ENCODE measurements around the gene CSPG4.
"Not testable (repeated sequence)": the region's sequence is repeated elsewhere in the genome, so short reads cannot be mapped to it uniquely, and the experiment has no call there.

Gene CSPG4

DNA sequence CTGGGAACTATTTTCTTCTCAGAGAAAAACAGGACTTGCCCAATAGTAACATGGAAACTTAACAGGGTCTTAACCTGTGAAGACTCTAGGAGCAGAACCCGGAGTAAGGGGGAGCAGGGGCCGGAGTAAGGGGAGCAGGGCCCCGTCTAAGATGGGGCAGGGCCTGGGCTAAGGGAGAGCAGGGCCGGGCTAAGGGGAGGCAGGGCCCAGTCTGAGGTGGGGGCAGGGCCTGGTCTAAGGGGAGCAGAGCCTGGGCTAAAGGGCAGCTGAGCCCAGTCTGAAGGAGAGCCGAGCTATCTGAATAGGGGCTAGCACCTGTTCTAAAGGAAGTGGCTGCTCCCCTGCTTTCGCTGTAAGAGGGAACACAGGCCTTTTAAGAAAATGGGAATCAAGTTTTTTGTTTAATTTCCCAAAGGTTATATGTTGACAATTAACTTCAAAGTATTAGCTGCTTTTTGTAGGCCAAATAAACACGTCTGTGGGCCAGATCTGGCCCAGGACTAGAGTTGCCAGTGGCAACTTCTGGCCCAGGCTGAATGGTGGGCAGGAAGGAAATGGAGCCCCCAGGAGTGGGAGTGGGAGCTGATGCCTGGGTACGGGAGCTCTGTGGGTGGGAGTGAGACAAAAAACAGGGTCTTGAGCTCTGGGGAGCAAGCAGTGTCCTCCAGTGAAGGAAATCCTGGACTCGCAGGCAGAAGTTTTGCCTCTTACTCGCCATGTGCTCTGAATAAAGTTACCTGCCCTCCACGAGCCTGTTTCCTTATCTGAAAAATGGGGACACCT is 32.5 kb downstream of the CSPG4 start:
- H3K4me1 ChIP-seq (ENCODE audit: low read depth, poor library complexity, severe bottlenecking) = no peaks in the 10 kb centered on the region
- no peak overlapping the region for H3K4me2 ChIP-seq
- H3K27ac ChIP-seq = no peak overlapping the region
- no peaks in the 10 kb centered on the region for H4K20me1 ChIP-seq (ENCODE audit: insufficient read depth)
- H3K27me3 ChIP-seq (ENCODE audit: insufficient read depth, low read depth) = no peaks in the 10 kb centered on the region; the same call in 1 of the 2 replicates
- H3K79me2 ChIP-seq (ENCODE audit: insufficient read depth, low read depth) = no peaks in the 10 kb centered on the region
- H3K36me3 ChIP-seq (ENCODE audit: insufficient read depth) = no peaks in the 10 kb centered on the region
- no peak overlapping the region for H2AFZ ChIP-seq (ENCODE audit: low read depth)
- H3K4me3 ChIP-seq (IDR thresholded peaks at IDR 0.05; ENCODE audit: insufficient read depth, low read depth, low read length) = no peak overlapping the region
- no peak overlapping the region for H3K9ac ChIP-seq
- TF ChIP-seq, protein P1, sequence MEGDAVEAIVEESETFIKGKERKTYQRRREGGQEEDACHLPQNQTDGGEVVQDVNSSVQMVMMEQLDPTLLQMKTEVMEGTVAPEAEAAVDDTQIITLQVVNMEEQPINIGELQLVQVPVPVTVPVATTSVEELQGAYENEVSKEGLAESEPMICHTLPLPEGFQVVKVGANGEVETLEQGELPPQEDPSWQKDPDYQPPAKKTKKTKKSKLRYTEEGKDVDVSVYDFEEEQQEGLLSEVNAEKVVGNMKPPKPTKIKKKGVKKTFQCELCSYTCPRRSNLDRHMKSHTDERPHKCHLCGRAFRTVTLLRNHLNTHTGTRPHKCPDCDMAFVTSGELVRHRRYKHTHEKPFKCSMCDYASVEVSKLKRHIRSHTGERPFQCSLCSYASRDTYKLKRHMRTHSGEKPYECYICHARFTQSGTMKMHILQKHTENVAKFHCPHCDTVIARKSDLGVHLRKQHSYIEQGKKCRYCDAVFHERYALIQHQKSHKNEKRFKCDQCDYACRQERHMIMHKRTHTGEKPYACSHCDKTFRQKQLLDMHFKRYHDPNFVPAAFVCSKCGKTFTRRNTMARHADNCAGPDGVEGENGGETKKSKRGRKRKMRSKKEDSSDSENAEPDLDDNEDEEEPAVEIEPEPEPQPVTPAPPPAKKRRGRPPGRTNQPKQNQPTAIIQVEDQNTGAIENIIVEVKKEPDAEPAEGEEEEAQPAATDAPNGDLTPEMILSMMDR (conservative IDR thresholded peaks at IDR 0.05; ENCODE audit: low read depth, low read length) = no peak

DNA sequence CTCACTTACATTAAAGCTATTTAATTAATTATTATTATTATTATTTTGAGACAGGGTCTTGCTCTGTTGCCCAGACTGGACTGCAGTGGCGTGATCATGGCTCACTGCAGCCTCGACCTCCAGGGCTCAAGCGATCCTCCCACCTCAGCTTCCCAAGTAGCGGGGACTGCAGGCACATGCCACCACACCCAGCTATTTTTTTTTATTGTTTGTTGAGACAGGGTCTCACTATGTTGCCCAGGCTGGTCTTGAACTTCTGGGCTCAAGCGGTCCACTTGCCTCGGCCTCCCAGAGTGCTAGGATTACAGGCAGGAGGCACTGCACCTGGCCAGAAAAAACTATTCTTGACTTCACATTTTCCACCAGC is 34.3 kb downstream of the CSPG4 start:
- not testable (repeated sequence) for H3K27me3 ChIP-seq (ENCODE audit: insufficient read depth, low read depth); H3K79me2 ChIP-seq (ENCODE audit: insufficient read depth, low read depth); H2AFZ ChIP-seq (ENCODE audit: low read depth); H3K4me2 ChIP-seq; H3K9ac ChIP-seq; H4K20me1 ChIP-seq (ENCODE audit: insufficient read depth); H3K4me3 ChIP-seq (IDR thresholded peaks at IDR 0.05; ENCODE audit: insufficient read depth, low read depth, low read length); H3K4me1 ChIP-seq (ENCODE audit: low read depth, poor library complexity, severe bottlenecking); H3K36me3 ChIP-seq (ENCODE audit: insufficient read depth); H3K27ac ChIP-seq

DNA sequence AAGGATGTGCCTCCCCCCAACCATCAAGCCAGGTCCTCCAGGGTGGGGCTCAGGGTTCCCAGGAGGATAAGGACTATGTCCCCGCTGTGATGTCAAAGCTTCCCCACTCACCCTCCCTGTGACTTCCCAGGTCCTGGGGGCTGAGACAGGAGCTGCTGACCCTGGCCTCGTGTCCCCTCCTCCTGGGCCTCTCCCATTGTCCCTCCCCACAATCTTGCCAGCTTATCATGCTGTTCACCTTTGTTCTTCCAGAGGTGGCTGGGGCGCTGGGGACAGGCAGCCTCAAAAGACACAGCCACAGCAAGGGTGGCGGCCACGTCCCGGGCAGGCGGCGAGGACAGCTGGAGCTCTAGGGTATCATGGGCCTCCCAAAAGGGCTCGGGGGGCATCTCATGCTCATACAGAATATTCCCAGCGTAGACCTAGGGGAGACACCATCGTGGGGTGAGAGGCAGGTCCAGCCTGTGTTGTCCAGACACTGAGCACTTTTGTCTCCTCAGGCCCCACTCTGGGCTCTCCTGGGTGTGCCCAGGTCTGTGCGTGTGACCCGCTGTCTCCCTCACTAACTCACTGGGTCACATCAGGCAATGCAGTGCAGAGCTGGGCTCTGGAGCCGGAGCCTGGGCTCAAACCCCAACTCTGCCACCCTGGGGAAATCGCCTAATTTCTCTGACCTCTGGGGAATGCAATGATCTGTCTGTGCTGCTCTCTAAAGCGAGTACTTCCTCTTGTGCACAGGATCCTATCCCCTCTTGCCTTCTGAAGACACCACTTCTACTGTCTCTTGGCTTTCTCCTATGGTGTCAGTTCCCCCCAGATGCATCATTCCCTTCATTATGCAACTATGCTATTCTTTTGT is 35.0 kb downstream of the CSPG4 start:
- H3K4me3 ChIP-seq (IDR thresholded peaks at IDR 0.05; ENCODE audit: insufficient read depth, low read depth, low read length) = no peak overlapping the region
- H3K79me2 ChIP-seq (ENCODE audit: insufficient read depth, low read depth) = no peaks in the 10 kb centered on the region
- H3K9ac ChIP-seq = no peak overlapping the region
- no peak overlapping the region for H3K27ac ChIP-seq
- no peak overlapping the region for H2AFZ ChIP-seq (ENCODE audit: low read depth)
- no peaks in the 10 kb centered on the region for H3K36me3 ChIP-seq (ENCODE audit: insufficient read depth)
- H3K27me3 ChIP-seq (ENCODE audit: insufficient read depth, low read depth) = no peaks in the 10 kb centered on the region; the same call in 1 of the 2 replicates
- H4K20me1 ChIP-seq (ENCODE audit: insufficient read depth) = no peaks in the 10 kb centered on the region
- no peaks in the 10 kb centered on the region for H3K4me1 ChIP-seq (ENCODE audit: low read depth, poor library complexity, severe bottlenecking)
- TF ChIP-seq, protein P1 (conservative IDR thresholded peaks at IDR 0.05; ENCODE audit: low read depth, low read length) = no peak
- no peak overlapping the region for H3K4me2 ChIP-seq

DNA sequence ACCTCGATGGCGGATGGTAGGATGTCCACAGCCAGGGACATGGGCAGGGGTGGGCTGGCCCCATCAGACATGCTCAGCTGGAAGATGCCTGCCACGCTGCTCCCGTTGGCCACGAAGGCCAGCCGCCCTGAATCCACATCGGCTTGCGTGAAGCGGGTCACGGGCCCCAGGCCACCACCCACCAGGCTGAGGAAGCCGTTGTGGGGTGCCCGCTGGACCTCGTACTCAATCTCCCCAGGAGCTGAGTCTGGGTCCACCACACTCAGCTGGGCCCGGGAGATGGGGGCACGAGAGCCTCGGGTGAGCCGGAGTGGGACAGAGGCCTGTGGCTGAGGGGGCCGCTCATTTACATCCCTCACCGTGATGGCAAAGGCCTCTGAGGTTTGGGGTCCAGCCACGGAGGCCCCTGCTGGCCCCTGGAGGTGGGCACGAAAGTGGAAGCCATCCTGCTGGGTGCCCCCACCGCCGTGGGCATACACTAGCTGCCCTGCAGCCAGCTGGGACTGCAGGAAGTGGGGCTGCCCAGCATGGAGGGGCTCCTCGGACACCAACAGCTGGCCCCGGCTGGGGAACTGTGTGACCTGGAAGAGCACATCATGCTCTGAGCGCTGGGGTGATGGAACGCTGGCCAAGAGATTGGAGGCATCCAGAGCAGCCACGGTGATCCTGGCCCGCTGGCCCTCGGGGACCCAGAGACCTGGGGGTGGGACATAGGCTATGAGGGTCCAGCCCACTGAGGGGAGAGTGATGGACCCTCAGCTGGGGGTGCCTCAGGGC is 35.8 kb downstream of the CSPG4 start:
- no peaks in the 10 kb centered on the region for H3K4me1 ChIP-seq (ENCODE audit: low read depth, poor library complexity, severe bottlenecking)

More for the DNA sequence above, 35.8 kb downstream of the CSPG4 start:
- Histone ChIP-seq H3K9ac (no peak overlapping the region), H2AFZ (ENCODE audit: low read depth) (no peak overlapping the region), H3K36me3 (ENCODE audit: insufficient read depth) (no peaks in the 10 kb centered on the region), H3K79me2 (ENCODE audit: insufficient read depth, low read depth) (no peaks in the 10 kb centered on the region), H3K4me2 (no peak overlapping the region), H4K20me1 (ENCODE audit: insufficient read depth) (no peaks in the 10 kb centered on the region), H3K27me3 (ENCODE audit: insufficient read depth, low read depth) (no peaks in the 10 kb centered on the region; the same call in 1 of the 2 replicates), H3K4me3 (IDR thresholded peaks at IDR 0.05; ENCODE audit: insufficient read depth, low read depth, low read length) (no peak overlapping the region), H3K27ac (no peak overlapping the region)
- TF ChIP-seq, protein P1 (conservative IDR thresholded peaks at IDR 0.05; ENCODE audit: low read depth, low read length) = no peak

Measured in KMS-11 (cell line).